Sigmoid colon (tissue), 4 donors: ENCODE measurements around the gene UMPS.

Source experiments
- EP300 ChIP-seq, 4 donors: sonication (generic); formaldehyde crosslinking; IDR thresholded peaks; one replicate each; pipeline ENCODE4 v1.6.1; 2017; ENCODE audit warnings: antibody characterized with exemption in 4 of 4
- TF ChIP-seq, protein P1 (sequence below), 4 experiments: fragments of 450-650 bp in 3 of 4; fragments of 200-600 bp in 1 of 4; IDR thresholded peaks; one replicate each; pipeline ENCODE4 v1.5.1; 2016 to 2019; ENCODE audit warnings: antibody characterized with exemption in 4 of 4, mild to moderate bottlenecking in 3 of 4, moderate library complexity in 2 of 4

GRCh38 chr3:124686028-124686670 lies 44.1 kb upstream of the UMPS start:
- TF ChIP-seq, protein P1, sequence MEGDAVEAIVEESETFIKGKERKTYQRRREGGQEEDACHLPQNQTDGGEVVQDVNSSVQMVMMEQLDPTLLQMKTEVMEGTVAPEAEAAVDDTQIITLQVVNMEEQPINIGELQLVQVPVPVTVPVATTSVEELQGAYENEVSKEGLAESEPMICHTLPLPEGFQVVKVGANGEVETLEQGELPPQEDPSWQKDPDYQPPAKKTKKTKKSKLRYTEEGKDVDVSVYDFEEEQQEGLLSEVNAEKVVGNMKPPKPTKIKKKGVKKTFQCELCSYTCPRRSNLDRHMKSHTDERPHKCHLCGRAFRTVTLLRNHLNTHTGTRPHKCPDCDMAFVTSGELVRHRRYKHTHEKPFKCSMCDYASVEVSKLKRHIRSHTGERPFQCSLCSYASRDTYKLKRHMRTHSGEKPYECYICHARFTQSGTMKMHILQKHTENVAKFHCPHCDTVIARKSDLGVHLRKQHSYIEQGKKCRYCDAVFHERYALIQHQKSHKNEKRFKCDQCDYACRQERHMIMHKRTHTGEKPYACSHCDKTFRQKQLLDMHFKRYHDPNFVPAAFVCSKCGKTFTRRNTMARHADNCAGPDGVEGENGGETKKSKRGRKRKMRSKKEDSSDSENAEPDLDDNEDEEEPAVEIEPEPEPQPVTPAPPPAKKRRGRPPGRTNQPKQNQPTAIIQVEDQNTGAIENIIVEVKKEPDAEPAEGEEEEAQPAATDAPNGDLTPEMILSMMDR (IDR thresholded peaks at IDR 0.05) = no peak
- no peak for TF ChIP-seq EP300 (IDR thresholded peaks at IDR 0.05)
